HL-60 (cell line): Measurements from ENCODE around the gene SYCE3.
"Not testable (repeated sequence)": the region's sequence is repeated elsewhere in the genome, so short reads cannot be mapped to it uniquely, and the experiment has no call there.

Source experiments
- DNase-seq, 2 experiments: peaks; one replicate each; pipeline ENCODE4 v3.0.0-alpha.2; 2010 to 2020; ENCODE audit warnings: low read depth in 1 of 2, low spot score in 1 of 2
- H3K27ac ChIP-seq: fragments of 250-450 bp; sonication (Bioruptor Pico); replicated peaks from 2 replicates; pipeline ENCODE4 v1.5.1; 2020; ENCODE audit warnings: mild to moderate bottlenecking, moderate library complexity
- H3K27me3 ChIP-seq: fragments of 250-450 bp; sonication (Bioruptor Pico); 2 replicates; pipeline ENCODE4 v1.5.1; 2021; ENCODE audit warnings: mild to moderate bottlenecking, moderate library complexity; ENCODE audit not compliant: insufficient read depth, poor library complexity, severe bottlenecking
- H3K4me3 ChIP-seq: replicated peaks from 2 replicates; pipeline ENCODE4 v1.5.1; 2011; ENCODE audit warnings: mild to moderate bottlenecking, control low read depth, low read length; ENCODE audit not compliant: insufficient read depth
- GABPA ChIP-seq: IDR thresholded peaks from 2 replicates; pipeline ENCODE4 v1.6.1; 2012; ENCODE audit warnings: low read depth
- POLR2AphosphoS5 ChIP-seq: IDR thresholded peaks from 2 replicates; pipeline ENCODE4 v1.6.1; 2012; ENCODE audit warnings: low read depth
- SPI1 ChIP-seq: IDR thresholded peaks from 2 replicates; pipeline ENCODE4 v1.6.1; 2012; ENCODE audit warnings: low read depth, mild to moderate bottlenecking, borderline replicate concordance
- TF ChIP-seq, protein P1 (sequence below): IDR thresholded peaks from one replicate; pipeline ENCODE4 v1.5.1; 2011; ENCODE audit warnings: low read length, control low read depth, inconsistent platforms; ENCODE audit not compliant: insufficient read depth
- TF ChIP-seq, protein P2 (sequence below): IDR thresholded peaks from 2 replicates; pipeline ENCODE4 v1.6.1; 2012; ENCODE audit warnings: low read depth; ENCODE audit not compliant: insufficient replicate concordance

Gene SYCE3

DNA sequence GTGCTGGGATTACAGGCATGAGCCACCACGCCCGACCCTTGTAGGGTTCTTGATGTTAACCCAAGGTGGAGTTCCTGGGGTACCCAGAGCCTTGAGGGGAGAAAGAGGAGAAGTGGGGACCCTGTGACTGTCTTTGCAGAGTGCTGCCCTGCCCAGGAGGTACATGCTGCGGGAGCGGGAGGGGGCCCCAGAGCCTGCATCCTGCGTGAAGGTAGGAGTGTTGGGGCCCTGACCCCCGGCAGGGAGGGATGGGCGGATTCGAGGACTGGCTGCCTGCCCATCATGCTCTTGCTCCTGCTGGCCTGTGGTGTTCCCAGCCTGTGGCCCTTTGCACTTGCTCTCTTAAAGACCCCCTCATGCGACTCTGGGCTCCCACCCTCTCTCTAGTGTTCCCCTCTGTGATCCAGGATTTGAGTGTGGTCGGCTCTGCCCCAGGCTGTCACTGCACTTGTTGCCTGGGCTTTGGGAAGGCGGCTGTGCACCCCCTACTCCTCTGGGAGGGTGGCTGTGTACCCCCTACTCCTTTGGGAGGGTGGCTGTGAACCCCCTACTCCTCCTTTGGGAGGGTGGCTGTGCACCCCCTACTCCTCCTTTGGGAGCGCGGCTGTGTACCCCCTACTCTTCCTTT, 41.8 kb downstream of the SYCE3 start:
- Histone ChIP-seq H3K27ac (no peak overlapping the region), H3K4me3 (no peak overlapping the region), H3K27me3 (no peaks in the 10 kb centered on the region)
- DNase-seq = no peak
- TF ChIP-seq SPI1 = no peak
- TF ChIP-seq, protein P1, sequence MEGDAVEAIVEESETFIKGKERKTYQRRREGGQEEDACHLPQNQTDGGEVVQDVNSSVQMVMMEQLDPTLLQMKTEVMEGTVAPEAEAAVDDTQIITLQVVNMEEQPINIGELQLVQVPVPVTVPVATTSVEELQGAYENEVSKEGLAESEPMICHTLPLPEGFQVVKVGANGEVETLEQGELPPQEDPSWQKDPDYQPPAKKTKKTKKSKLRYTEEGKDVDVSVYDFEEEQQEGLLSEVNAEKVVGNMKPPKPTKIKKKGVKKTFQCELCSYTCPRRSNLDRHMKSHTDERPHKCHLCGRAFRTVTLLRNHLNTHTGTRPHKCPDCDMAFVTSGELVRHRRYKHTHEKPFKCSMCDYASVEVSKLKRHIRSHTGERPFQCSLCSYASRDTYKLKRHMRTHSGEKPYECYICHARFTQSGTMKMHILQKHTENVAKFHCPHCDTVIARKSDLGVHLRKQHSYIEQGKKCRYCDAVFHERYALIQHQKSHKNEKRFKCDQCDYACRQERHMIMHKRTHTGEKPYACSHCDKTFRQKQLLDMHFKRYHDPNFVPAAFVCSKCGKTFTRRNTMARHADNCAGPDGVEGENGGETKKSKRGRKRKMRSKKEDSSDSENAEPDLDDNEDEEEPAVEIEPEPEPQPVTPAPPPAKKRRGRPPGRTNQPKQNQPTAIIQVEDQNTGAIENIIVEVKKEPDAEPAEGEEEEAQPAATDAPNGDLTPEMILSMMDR = no peak
- TF ChIP-seq GABPA = no peak
- TF ChIP-seq POLR2AphosphoS5 = no peak
- TF ChIP-seq, protein P2, sequence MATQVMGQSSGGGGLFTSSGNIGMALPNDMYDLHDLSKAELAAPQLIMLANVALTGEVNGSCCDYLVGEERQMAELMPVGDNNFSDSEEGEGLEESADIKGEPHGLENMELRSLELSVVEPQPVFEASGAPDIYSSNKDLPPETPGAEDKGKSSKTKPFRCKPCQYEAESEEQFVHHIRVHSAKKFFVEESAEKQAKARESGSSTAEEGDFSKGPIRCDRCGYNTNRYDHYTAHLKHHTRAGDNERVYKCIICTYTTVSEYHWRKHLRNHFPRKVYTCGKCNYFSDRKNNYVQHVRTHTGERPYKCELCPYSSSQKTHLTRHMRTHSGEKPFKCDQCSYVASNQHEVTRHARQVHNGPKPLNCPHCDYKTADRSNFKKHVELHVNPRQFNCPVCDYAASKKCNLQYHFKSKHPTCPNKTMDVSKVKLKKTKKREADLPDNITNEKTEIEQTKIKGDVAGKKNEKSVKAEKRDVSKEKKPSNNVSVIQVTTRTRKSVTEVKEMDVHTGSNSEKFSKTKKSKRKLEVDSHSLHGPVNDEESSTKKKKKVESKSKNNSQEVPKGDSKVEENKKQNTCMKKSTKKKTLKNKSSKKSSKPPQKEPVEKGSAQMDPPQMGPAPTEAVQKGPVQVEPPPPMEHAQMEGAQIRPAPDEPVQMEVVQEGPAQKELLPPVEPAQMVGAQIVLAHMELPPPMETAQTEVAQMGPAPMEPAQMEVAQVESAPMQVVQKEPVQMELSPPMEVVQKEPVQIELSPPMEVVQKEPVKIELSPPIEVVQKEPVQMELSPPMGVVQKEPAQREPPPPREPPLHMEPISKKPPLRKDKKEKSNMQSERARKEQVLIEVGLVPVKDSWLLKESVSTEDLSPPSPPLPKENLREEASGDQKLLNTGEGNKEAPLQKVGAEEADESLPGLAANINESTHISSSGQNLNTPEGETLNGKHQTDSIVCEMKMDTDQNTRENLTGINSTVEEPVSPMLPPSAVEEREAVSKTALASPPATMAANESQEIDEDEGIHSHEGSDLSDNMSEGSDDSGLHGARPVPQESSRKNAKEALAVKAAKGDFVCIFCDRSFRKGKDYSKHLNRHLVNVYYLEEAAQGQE = no peak

DNA sequence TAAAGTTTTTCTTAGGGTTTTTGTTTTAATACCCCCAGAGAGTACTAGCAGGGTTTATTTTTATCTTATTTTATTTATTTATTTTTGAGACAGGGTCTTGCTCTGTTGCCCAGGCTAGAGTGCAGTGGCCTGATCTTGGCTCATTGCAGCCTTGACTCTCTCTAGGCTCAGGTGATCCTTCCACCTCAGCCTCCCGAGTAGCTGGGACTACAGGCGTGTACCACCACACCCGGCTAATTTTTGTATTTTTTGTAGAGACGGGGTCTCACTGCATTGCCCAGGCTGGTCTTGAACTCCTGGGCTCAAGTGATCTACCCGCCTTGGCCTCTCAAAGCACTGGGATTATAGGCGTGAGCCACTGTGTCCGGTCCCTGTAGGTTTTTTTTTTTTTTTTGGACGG, 42.5 kb downstream of the SYCE3 start:
- not testable (repeated sequence) for H3K27ac ChIP-seq, H3K4me3 ChIP-seq, DNase-seq, H3K27me3 ChIP-seq

DNA sequence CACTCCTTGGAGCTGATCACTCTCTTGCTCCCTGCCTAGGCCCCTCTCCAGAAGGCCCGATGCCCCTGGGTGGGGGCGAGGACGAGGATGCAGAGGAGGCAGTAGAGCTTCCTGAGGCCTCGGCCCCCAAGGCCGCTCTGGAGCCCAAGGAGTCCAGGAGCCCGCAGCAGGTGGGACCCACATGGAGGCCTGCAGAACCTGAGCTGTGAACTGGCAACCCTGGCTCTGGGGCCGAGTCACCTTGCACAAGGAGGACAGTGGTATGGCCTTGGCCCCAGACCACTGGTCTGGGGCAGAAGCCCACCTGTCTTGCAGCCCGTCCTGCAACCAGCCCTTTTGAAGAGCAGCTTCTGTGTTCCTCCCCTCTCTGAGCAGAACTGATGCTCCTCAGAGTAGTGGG, 43.6 kb downstream of the SYCE3 start:
- no peak for DNase-seq
- TF ChIP-seq, protein P2 = no peak
- TF ChIP-seq, protein P1 = no peak
- TF ChIP-seq POLR2AphosphoS5 = no peak
- no peak for TF ChIP-seq GABPA
- TF ChIP-seq SPI1 = no peak
- no peak overlapping the region for H3K4me3 ChIP-seq
- no peak overlapping the region for H3K27ac ChIP-seq
- no peaks in the 10 kb centered on the region for H3K27me3 ChIP-seq

DNA sequence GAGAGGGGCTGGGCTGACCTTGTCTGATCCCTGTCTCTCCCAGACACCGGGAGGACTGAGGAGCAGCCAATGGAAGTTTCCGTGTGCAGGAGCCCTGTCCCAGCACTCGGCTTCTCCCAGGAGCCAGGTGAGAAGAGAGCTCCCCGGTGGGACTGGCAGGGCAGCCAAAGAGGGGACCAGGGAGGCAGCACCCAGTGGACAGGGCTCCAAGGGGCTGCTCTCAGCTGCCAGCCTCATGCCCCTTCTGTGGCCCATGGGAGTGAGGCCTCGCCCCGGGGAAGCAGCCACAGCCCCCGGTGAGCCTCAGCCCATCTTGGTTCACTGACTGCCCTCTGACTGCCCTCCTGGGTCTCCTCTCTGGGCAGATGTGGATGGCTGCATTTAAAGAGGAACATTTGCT, 44.1 kb downstream of the SYCE3 start:
- Histone ChIP-seq H3K27ac (no peak overlapping the region), H3K27me3 (no peaks in the 10 kb centered on the region), H3K4me3 (no peak overlapping the region)
- TF ChIP-seq POLR2AphosphoS5 (no peak), SPI1 (no peak), GABPA (no peak)
- TF ChIP-seq, protein P2 = no peak
- TF ChIP-seq, protein P1 = no peak
- DNase-seq = no peak
